SH-SY5Y (cell line): Measurements from ENCODE around the gene SCD5.
A peak's percentile ranks its signal among the peaks of the same experiment; 100 is the strongest.

Experiments
- GATA2 ChIP-seq: IDR thresholded peaks from 2 replicates; pipeline ENCODE4 v1.6.1; 2011; ENCODE audit warnings: mild to moderate bottlenecking, low read depth, low read length
- GATA3 ChIP-seq: IDR thresholded peaks from 2 replicates; pipeline ENCODE4 v1.6.1; 2011; ENCODE audit warnings: low read depth, mild to moderate bottlenecking, low read length, moderate library complexity

SCD5 gene

GRCh38 chr4:82679531-82679930 lies 119.1 kb downstream of the SCD5 start:
- no peak for TF ChIP-seq GATA2
- no peak for TF ChIP-seq GATA3

- TF ChIP-seq GATA3 (no peak), GATA2 (no peak)
These were observed 120.5 kb downstream of the SCD5 start for GRCh38 chr4:82678051-82678450.

- TF ChIP-seq GATA3 (no peak), GATA2 (no peak)
These were observed 121.3 kb downstream of the SCD5 start for GRCh38 chr4:82677327-82677726.

GRCh38 chr4:82667761-82668480 lies 130.7 kb downstream of the SCD5 start:
- no peak for TF ChIP-seq GATA3
- no peak for TF ChIP-seq GATA2

GRCh38 chr4:82666970-82667665 lies 131.5 kb downstream of the SCD5 start:
- no peak for TF ChIP-seq GATA2
- no peak for TF ChIP-seq GATA3

- TF ChIP-seq GATA3, result no peak
- TF ChIP-seq GATA2, result no peak
These were observed 137.2 kb downstream of the SCD5 start for GRCh38 chr4:82661181-82661992.

GRCh38 chr4:82652062-82652461 lies 146.5 kb downstream of the SCD5 start:
- TF ChIP-seq GATA3, result no peak
- TF ChIP-seq GATA2, result no peak

- TF ChIP-seq GATA3 (peak; percentile 51; the same call in 1 of the 2 replicates), GATA2 (peak; percentile 64)
These were observed 147.7 kb downstream of the SCD5 start for GRCh38 chr4:82650868-82651267.

- TF ChIP-seq GATA3, result no peak
- no peak for TF ChIP-seq GATA2
These were observed 150.2 kb downstream of the SCD5 start for GRCh38 chr4:82648356-82648755.

- TF ChIP-seq GATA3 (no peak), GATA2 (no peak)
These were observed 152.5 kb downstream of the SCD5 start for GRCh38 chr4:82645936-82646565.

- TF ChIP-seq GATA3 (no peak), GATA2 (no peak)
These were observed 153.9 kb downstream of the SCD5 start for GRCh38 chr4:82644734-82645126.

- TF ChIP-seq GATA2, result no peak
- TF ChIP-seq GATA3, result no peak
These were observed 154.4 kb downstream of the SCD5 start for GRCh38 chr4:82643994-82644733.

- TF ChIP-seq GATA2 (no peak), GATA3 (no peak)
These were observed 156.3 kb downstream of the SCD5 start for GRCh38 chr4:82642331-82642730.

GRCh38 chr4:82640540-82640939 lies 158.1 kb downstream of the SCD5 start:
- TF ChIP-seq GATA3 (no peak), GATA2 (no peak)
